Sigmoid colon (tissue), 7 donors: Measurements from ENCODE around the gene UBTD2. TPM values are rescaled to one million over a fixed set of nuclear protein-coding genes. Genes with fewer than 3 reads are reported as not detected.

ENCODE experiments used
- DNase-seq: peaks from one replicate; pipeline ENCODE4 v3.0.0-alpha.2; 2019
- H3K27ac ChIP-seq, 4 donors: fragments of 200-600 bp; sonication (generic); one replicate each; pipeline ENCODE4 v1.5.1; 2016 to 2019; ENCODE audit warnings: mild to moderate bottlenecking in 1 of 4
- H3K27me3 ChIP-seq, 3 donors: fragments of 200-600 bp; sonication (generic); one replicate each; pipeline ENCODE4 v1.5.1; 2019; ENCODE audit warnings: mild to moderate bottlenecking in 1 of 3
- H3K36me3 ChIP-seq, 4 donors: fragments of 200-600 bp; sonication (generic); one replicate each; pipeline ENCODE4 v1.5.1; 2016 to 2019
- H3K4me1 ChIP-seq, 4 donors: fragments of 200-600 bp; sonication (generic); one replicate each; pipeline ENCODE4 v1.5.1; 2017 to 2019
- H3K4me3 ChIP-seq, 4 donors: fragments of 200-600 bp; sonication (generic); one replicate each; pipeline ENCODE4 v1.5.1; 2017 to 2019; ENCODE audit warnings: mild to moderate bottlenecking in 2 of 4, moderate library complexity in 1 of 4
- H3K9me3 ChIP-seq, 4 donors: fragments of 200-600 bp in 3 of 4; sonication (generic) in 3 of 4; one replicate each; pipeline versions ENCODE4 v1.5.1 to v1.6.1; 2013 to 2019
- EP300 ChIP-seq, 4 donors: sonication (generic); formaldehyde crosslinking; IDR thresholded peaks; one replicate each; pipeline ENCODE4 v1.6.1; 2017; ENCODE audit warnings: antibody characterized with exemption in 4 of 4
- POLR2A ChIP-seq, 2 donors: fragments of 450-650 bp; IDR thresholded peaks; one replicate each; pipeline ENCODE4 v1.6.1; 2016; ENCODE audit warnings: antibody characterized with exemption in 2 of 2, mild to moderate bottlenecking in 2 of 2, moderate library complexity in 2 of 2
- POLR2AphosphoS5 ChIP-seq, 4 donors: sonication (generic); formaldehyde crosslinking; IDR thresholded peaks; one replicate each; pipeline ENCODE4 v1.6.1; 2017; ENCODE audit warnings: antibody characterized with exemption in 4 of 4
- WGBS, 2 donors: extraction: QIAGEN DNeasy Blood & Tissue Kit; methylation state at CpG; one replicate each; pipeline ENCODE4 v1.1.7; 2013; 5-methylcytosine and 5-hydroxymethylcytosine counted together
- intact Hi-C: fragments of 100-400 bp; cut with DNase I; formaldehyde crosslinking; loops from one replicate; pipeline ENCODE4 v1.15.1; 2023
- polyA plus RNA-seq, 3 donors: library from polyadenylated mRNA; stranded (reverse); fragments of 200-250 nt; gene quantifications; one replicate each; pipeline ENCODE4 v1.2.3, GENCODE V29; 2013
- total RNA-seq, 4 donors: library from RNA; depleted of rRNA; stranded (reverse); fragments of >200 nt; gene quantifications; one replicate each; pipeline ENCODE4 v1.1.0, GENCODE V29; 2016
- TF ChIP-seq, protein P1 (sequence below), 4 experiments: fragments of 450-650 bp in 3 of 4; fragments of 200-600 bp in 1 of 4; IDR thresholded peaks; one replicate each; pipeline ENCODE4 v1.5.1; 2016 to 2019; ENCODE audit warnings: antibody characterized with exemption in 4 of 4, mild to moderate bottlenecking in 3 of 4, moderate library complexity in 2 of 4
- donor health status: healthy with polysubstance abuse.
- donor health status: Bipolar disorder and iron deficiency.
- donor health status: healthy.

The UBTD2 gene
- total and polyA plus RNA-seq, 7 donors, result 12.1 to 22.1 (median 19.9) TPM

DNA sequence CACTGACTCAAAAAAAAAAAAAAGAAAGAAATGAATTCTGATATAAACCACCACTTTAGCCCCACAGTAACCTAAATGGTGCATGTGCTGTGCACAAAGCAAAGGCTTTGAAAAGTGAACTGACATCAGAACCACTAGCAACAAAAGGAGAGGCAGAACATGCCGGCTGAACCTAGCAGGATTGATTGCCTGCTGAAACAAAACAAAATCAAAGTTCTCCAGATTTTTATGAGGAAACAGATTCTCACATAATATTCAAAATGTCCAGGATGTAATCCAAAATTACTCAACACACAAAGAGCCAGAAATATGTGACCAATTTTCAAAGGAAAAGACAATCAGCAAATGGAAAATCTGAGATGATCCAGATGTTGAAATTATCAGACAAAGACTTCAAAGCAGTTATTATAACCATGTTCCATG lies 37.9 kb downstream of the UBTD2 start:
- H3K4me1 ChIP-seq, result peaks cover 0 to 8% (median 0%) of the 10 kb centered on the region in 4 donors
- TF ChIP-seq POLR2AphosphoS5 (IDR thresholded peaks at IDR 0.05) (peak in 1 of 4 donors; percentile 5), POLR2A (IDR thresholded peaks at IDR 0.05) (no peak), EP300 (IDR thresholded peaks at IDR 0.05) (no peak)
- TF ChIP-seq, protein P1, sequence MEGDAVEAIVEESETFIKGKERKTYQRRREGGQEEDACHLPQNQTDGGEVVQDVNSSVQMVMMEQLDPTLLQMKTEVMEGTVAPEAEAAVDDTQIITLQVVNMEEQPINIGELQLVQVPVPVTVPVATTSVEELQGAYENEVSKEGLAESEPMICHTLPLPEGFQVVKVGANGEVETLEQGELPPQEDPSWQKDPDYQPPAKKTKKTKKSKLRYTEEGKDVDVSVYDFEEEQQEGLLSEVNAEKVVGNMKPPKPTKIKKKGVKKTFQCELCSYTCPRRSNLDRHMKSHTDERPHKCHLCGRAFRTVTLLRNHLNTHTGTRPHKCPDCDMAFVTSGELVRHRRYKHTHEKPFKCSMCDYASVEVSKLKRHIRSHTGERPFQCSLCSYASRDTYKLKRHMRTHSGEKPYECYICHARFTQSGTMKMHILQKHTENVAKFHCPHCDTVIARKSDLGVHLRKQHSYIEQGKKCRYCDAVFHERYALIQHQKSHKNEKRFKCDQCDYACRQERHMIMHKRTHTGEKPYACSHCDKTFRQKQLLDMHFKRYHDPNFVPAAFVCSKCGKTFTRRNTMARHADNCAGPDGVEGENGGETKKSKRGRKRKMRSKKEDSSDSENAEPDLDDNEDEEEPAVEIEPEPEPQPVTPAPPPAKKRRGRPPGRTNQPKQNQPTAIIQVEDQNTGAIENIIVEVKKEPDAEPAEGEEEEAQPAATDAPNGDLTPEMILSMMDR (IDR thresholded peaks at IDR 0.05), result no peak

DNA sequence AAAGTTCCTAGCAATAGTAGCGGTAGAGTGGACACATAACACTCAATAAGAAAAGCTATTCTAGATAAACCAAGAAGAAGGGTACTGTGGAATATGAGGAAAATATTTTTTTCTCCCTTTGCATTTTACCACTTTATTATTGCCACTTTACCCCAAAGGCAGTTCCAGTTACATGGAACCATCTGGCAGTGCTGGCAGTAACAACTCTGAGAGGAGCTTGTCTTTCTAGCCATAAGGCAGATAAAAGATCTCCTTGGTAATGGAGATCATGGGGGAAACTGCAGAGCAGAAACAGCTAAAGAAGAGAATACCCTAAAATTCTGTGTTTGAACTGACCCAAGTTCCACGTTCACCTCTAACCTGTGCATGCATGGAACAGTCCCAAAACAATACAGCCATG lies 38.5 kb downstream of the UBTD2 start:
- 80 to 94% methylated on average over 2 of the region's 2 CpGs for WGBS, 2 donors
- H3K27ac ChIP-seq, result no peak overlapping the region

More for the DNA sequence above, 37.9 kb downstream of the UBTD2 start:
- intact Hi-C loops, result no loop called here
- 85 to 88% methylated on average over 1 of the region's 1 CpG for WGBS, 2 donors
- Histone ChIP-seq H3K27me3 (no peaks in the 10 kb centered on the region), H3K36me3 (no peaks in the 10 kb centered on the region), H3K4me3 (no peak overlapping the region), H3K9me3 (no peaks in the 10 kb centered on the region), H3K27ac (no peak overlapping the region)
- DNase-seq, result no peak

DNA sequence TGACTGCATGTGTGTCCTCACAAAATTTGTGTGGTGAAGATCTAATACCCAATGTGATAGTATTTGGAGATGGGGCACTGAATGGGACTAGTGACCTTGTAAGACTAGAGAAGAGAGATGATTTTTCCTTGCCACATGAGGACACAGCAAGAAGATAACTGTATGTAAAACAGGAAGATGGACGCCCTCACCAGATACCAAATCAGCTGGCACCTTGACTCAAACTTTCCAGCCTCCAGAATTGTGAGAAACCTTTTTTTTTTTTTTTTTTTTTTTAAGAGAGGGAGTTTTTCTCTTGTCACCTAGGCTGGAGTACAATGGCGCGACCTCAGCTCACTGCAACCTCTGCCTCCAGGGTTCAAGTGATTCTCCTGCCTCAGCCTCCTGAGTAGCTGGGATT lies 40.3 kb downstream of the UBTD2 start:
- peaks cover 0 to 8% (median 0%) of the 10 kb centered on the region in 4 donors for H3K4me1 ChIP-seq
- 97 to 98% methylated on average over 3 of the region's 3 CpGs for WGBS, 2 donors
- DNase-seq, result no peak
- H3K27ac ChIP-seq, result no peak overlapping the region
- H3K4me3 ChIP-seq, result no peak overlapping the region
- no peaks in the 10 kb centered on the region for H3K27me3 ChIP-seq
- TF ChIP-seq EP300 (IDR thresholded peaks at IDR 0.05) (no peak), POLR2AphosphoS5 (IDR thresholded peaks at IDR 0.05) (no peak), POLR2A (IDR thresholded peaks at IDR 0.05) (no peak)
- TF ChIP-seq, protein P1 (IDR thresholded peaks at IDR 0.05), result no peak
- H3K9me3 ChIP-seq, result no peaks in the 10 kb centered on the region
- intact Hi-C loops, result no loop called here
- no peaks in the 10 kb centered on the region for H3K36me3 ChIP-seq

More for the DNA sequence above, 38.5 kb downstream of the UBTD2 start:
- peaks cover 0 to 8% (median 0%) of the 10 kb centered on the region in 4 donors for H3K4me1 ChIP-seq
- no peaks in the 10 kb centered on the region for H3K27me3 ChIP-seq
- TF ChIP-seq EP300 (IDR thresholded peaks at IDR 0.05), result no peak
- TF ChIP-seq POLR2A (IDR thresholded peaks at IDR 0.05), result no peak
- TF ChIP-seq, protein P1 (IDR thresholded peaks at IDR 0.05), result no peak
- no peak for TF ChIP-seq POLR2AphosphoS5 (IDR thresholded peaks at IDR 0.05)
- H3K9me3 ChIP-seq, result no peaks in the 10 kb centered on the region
- intact Hi-C loops, result no loop called here
- H3K36me3 ChIP-seq, result no peaks in the 10 kb centered on the region
- no peak for DNase-seq
- H3K4me3 ChIP-seq, result no peak overlapping the region

DNA sequence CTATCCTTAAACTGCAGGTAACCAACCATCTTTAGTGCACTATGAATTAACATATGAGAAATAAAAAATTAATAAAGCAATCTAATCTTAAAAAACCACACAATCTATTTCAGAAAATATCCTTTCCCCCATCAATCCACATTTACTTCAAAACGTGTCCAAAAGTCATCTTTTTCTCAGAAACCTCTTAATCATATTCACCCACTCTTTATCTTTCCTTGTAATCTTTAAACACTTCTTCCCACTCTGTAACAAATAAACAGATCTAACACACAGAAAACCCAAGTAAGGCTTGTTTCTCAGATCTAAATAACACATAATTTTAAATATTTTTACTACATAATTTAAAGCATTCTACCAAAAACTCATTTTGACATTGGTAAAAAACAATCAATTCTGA lies 45.2 kb downstream of the UBTD2 start:
- 50 to 80% methylated on average over 1 of the region's 1 CpG for WGBS, 2 donors
- Histone ChIP-seq H3K4me1 (peaks cover 0 to 16% (median 9%) of the 10 kb centered on the region in 4 donors), H3K36me3 (peaks cover 0 to 9% (median 0%) of the 10 kb centered on the region in 4 donors), H3K27ac (no peak overlapping the region), H3K27me3 (no peaks in the 10 kb centered on the region), H3K9me3 (no peaks in the 10 kb centered on the region), H3K4me3 (no peak overlapping the region)
- DNase-seq, result no peak
- intact Hi-C loops, result no loop called here
- no peak for TF ChIP-seq EP300 (IDR thresholded peaks at IDR 0.05)
- TF ChIP-seq, protein P1 (IDR thresholded peaks at IDR 0.05), result no peak
- TF ChIP-seq POLR2AphosphoS5 (IDR thresholded peaks at IDR 0.05), result no peak
- no peak for TF ChIP-seq POLR2A (IDR thresholded peaks at IDR 0.05)
